Measurements from ENCODE around the gene NFIA.

NFIA gene

DNA sequence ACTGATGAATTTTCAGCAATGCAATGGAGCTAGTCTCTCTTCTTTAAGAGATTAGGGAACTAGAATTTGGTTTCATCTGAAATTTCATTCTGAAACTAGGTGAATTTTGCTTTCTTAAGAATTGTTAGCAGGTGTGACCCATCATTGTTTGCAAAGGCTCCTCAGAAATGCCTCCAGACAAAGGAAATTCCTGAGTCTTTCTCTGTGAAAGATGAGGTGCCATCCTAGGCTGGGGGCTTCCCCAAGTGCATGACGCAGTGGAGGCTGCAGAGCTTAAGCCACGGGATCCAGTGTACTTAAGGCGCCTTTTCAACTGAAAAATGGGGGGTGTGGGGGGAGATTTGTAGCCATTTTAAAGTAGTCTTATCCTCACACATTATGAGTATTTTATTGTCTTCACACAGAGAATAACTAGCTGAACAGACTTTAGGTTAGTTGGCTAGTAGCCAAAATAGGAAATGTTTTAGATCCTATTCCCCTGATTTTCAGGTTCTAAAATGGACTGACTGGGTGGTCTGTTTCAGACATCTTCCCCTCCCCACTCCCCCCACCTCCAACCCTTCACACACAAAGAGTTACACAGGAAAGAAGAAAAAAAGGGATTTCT, 202.0 kb downstream of the NFIA start:
- no peak for DNase-seq

DNA sequence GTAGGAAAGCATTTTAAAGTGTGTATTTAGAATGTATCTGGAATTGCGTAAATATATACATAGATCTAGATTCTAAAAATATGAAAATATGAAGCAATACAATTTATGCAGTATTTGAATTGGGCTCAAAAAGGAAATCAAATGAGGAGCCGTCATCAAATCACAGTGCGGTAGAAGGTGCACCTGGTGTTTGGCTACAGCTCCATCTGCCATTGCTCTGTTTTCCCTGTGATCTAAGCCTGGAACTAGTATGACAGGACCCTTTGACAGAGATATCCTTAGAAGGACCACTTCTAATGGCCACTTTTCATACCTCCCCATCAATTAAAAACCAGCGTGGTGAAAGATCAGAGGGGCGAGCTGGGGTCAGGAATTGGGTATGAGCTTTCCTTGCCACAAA, 202.6 kb downstream of the NFIA start:
- no peak for DNase-seq

DNA sequence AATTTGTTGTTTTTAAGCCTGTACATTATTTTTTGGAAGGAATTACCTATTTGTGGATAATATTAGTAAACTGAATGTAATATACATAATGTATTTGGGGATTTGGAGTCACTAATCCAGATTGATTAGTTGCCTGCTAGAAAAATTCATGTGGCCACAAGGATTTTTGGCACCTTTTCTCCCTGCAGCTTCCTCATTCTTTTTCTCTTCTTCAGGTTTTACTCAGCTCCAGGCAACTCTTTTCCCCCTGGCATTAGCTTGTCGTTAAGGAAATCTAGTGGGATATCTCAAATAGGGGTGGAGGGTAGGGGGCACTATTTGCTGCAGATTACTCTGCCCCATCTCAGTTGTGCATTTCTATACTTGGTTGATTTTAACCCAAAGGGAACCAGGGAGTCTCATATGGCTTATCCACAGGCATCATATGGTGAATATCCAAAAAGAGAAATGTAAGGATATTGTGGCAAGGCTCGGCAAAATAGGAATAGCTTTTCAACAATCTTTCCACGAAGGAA, 203.1 kb downstream of the NFIA start:
- no peak for DNase-seq

DNA sequence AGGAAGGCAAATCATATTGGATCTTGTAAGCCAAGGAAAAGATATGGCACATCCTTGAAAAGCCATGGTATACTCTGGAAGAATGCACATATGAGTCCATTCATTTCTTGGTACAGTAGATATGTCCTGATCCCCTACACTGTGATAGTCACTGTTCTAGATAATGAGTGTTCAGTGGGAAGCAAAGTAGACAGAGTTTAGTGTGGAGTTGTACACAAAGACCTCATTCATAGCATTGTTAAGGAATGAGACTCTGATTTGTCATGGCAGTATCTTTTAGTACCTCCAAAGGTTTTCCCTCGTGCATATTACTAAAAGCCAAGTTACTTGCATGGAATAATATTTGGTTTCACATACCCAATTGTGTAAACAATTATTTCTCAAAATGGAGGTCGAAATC, 204.7 kb downstream of the NFIA start:
- DNase-seq: no peak

DNA sequence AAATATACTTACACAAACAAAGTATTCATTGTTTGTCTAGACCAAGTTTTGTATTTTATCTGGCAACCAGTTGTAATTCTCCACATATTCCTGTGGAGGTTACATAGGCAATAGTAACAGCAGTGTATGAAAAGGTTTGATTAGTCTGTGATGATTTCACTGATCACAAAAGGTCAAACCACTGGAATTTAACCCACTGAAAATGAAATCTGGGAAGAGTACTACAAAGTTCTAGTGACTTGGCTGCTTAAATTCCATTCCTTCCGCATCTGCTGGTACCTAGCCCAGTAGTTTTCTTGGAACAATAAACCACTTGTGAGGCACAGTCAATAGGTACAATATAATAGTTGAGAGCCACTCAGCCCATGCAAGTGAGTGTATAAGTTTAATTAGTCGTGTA, 205.4 kb downstream of the NFIA start:
- no peak for DNase-seq

DNA sequence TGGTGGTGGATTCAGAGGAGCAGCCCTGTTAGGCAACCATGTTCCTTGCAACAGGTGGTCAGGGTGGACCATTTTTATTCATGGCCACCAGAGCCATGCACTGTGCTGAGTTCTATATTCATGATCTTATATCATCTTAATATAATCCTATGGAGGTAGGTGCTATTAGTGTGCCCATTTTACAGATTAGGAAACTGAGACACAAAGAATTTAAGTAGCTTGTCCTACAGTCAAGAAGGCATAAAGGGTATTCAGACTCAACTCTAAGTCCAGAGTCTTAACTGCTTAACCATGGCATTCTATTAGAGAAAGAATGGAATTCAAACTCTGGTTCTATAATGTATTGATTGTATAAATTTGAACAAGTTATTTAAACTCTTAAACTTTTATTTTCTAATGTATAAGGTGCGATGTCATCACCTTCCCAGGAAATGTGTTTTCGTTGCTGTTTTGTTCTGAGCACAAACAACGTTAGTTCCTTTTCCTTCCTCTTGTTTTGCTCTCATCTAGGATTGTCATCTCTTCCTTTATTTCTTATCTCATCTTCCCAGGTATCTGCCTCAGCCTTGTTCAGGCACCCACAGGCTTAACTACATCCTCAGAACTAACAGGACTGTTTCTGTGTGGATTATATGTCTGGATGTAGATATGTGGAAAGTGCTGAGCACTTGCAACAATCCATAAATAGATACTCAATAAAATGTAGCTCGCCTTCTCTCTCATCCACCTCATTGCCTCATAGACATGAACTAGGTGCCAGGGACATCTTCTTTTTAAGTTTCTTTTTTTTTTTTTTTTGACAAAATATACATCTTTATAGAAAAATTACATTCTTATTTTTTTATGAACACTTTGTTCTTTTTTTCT, 207.1 kb downstream of the NFIA start:
- DNase-seq: no peak

DNA sequence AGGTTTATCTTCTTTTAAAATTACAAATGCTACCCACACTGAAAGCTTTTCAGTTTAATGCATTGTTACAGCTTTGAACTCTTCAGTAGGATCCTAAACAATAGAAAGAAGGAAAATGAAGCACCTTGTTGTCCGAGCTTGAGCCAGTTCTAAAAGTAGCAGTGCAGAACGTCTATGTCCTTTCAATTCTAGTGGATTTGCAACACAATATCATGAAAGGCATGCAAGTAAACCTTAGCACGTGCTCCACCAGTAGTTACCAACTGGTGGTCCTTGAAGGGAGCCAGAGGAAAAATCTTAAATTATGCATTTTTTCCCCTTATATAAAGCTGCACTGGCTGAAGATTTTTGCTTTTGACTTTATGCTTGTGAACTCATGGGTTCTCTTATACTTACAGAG, 208.2 kb downstream of the NFIA start:
- no peak for DNase-seq

DNA sequence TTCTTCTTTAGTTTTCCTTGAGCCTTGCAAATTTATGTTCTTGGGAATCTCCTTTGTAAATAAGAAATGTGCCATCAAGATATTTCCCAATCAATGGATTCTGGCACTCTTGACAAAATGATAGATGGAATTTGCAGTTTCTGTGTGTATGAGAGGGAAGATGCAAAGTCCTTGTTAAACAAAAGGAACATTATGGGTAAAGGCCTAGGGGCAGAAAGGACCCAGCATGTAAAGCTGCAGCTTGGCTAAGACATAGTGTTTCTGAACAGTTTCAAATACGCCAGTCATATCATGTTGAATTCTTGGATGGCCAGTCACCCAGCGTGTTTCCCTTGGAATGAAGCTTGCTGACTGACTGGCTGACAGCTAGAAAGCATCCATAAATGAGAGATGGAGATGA, 210.8 kb downstream of the NFIA start:
- no peak for DNase-seq

DNA sequence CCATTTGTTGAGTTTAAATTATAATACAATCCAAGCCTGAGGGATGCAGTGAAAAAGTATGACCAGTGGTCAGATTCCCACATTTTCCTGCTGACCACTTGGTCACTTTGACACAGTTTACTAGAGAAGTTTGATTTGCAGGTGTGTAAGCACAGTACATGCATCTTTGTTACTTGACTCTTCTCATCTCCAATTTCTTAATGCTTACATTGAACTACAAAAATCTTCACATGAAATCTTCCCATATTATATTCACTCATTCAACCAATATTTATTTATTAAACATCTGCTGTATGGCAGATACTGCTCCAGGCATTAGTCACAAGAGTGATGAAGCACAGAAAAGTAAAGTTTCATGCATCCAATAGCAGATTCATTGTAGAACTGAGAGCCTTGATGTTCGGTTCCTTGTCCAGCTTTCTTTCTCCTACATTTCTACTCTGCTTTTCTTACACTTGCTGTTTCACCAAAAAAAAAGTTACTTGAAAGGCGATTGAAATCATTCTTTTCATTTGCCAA, 211.7 kb downstream of the NFIA start:
- no peak for DNase-seq

DNA sequence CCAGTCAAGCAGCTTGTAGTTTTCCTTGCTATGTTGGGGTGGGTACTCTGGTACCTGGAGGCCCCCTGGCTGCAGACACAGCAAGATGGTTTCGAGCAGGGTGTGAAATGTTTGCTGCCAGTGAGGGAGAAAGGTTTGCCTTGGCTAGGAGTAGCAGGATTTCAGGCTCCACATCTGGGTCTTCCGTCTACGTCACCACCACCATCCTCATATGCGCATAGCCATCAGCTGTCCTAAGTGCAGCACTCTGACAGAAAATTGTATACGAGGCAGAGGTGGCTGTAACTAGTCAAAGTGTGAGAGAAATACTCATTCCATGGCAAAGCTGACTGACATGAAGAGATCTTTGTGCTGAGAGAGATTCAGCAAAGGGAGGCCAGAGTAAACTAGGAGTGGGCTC, 212.6 kb downstream of the NFIA start:
- no peak for DNase-seq

DNA sequence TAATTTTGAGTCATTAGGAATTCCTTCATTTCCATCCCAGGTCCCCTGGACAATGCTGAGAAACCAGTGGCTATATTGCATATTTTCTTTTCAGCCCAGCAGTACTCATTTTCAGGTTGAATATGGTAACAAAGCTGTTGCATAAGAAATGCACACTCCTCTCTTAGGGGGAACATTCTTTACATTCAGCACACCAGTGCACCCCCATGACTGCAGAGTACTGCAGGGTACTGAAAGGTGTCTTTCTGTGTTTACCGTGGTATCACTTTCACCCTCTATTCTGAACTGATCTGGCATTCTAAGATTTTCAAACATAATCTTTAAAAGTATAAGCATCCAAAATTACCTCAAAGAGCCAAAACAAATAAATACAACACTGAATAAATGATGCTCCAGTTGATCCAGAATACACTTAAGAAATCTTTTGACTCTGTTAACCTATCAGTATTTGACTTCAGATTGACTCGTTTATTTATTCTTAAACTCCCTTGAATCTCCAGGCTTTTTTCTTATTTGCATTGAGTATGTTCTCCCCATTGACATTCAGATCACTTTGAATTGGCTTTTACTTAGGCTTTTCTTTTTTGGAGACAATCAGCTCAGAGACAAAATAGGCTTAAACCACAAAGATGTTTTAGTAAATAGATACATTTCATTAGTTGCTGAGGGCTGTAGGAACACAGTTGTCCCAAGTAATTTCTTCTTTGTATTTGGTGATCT, 213.6 kb downstream of the NFIA start:
- DNase-seq: no peak

DNA sequence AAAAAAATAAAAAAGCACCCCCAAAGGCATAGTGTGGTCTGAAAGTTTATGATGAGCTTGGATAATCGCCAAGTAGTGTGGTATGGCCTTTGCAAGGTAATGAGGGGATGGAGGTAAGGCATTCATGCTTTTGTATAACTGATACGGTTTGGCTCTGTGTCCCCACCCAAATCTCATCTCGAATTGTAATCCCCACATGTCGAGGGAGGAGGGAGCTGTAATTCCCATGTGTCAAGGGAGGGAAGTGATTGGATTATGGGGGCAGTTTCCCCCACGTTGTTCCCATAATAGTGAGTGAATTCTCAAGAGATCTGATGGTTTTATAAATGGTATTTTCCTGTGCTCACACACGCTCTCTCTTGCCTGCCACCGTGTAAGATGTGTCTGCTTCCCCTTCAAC, 215.5 kb downstream of the NFIA start:
- DNase-seq: no peak

DNA sequence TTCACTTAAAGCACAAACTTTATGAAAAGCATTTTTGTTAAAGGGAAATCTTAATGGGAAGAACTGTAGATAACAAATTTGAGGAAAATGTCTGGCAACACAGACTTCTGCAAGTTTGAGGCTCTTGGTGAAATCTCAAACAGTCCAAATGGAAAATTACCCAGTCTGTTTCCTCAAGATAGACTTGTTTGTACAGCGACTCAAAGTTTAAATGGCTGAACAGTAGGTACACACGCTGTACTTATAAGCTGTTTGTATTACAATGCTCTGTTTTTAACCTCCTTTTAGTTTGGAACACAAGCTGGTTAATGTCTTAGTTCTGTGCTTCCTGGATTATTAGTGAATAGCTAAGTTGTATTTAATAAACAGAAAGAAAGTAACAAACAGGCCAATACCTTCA, 217.1 kb downstream of the NFIA start:
- DNase-seq: no peak

DNA sequence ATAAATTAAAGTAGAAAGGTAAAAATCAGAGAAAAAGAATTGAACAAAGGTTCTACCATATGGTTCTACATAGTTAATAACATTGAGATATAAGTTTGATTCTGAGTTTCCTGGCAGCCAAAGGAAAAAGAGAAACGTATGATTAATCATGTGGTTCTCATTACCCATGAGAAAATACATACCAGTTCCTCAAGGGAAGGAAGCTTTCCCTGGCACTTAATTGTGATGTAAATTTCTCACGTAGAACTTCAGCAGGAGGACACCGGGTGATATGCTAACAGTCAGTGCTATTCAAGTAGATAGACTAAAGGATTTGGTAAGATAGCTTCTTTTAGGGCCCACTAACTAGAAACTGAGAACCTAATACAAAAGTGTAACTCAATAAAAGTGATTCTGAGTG, 218.5 kb downstream of the NFIA start:
- DNase-seq: no peak

DNA sequence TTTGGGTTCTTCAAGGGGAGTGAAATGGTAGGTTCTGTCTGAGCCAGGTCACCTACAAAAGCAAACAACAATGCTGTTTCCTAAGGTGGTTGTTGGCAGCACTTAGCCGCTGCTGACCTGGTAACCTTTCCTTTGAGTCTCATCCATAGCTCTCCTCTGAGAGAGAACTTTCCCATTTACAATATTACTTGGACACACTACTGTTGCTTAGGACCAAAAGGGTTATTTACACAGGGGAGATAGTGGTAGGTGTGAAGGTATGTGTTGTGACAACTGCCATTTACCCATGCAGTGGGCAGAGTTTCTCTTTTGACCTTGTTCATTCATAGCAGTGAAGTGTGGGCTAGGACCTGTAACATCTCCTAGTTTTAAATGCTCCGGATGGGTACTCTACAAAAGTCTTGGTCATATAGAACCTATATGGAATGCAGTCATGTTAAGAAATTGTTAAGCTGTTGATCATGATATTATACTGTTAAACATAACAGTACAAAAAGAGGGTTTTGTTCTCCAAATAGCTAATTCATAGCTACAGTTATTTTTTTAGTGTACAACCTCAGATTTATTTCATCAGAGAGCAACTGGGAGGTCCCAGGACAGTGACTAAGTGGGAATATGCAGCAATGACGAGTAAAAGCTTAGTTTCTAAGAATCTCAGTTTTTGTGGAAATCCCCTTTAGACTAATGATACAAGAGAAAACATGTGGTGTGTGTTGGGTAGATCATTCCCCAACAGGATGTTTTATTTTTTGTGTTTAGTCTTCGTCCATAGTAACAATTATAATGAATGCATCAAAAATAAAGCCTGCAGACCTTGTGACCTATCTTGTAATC, 219.7 kb downstream of the NFIA start:
- no peak for DNase-seq

DNA sequence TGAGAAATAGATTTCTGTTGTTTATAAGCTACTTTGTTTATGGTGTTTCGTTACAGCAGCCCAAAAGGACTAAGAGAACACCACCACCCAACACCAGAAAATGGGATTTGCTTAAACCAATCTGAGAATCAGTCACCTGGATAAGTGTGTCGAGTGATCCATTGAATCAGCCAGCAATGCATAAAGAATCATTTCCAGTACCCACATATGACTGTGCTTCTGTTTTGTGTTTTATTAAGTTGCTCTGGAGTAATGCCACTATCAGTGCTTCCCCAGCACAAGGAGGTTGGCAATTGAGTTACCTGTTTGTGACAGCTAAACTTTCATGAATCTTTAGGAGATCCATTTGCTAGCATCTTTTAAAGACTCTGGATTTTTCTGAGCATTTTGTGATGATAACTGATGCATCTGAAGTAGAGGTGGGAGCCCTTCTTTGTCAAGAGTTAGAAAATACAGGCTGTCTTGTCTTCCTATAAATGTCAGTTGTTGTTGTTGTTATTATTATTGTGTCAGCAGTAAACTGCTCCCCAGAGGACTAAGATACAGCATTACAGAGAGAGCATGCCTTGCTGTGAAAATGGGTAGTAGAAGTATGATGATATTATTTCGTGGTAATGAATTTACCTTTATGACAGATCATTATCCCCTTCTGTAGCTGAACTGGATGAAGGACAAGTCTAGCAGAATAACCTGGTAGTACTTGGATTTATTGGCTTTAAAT, 225.2 kb downstream of the NFIA start:
- no peak for DNase-seq

DNA sequence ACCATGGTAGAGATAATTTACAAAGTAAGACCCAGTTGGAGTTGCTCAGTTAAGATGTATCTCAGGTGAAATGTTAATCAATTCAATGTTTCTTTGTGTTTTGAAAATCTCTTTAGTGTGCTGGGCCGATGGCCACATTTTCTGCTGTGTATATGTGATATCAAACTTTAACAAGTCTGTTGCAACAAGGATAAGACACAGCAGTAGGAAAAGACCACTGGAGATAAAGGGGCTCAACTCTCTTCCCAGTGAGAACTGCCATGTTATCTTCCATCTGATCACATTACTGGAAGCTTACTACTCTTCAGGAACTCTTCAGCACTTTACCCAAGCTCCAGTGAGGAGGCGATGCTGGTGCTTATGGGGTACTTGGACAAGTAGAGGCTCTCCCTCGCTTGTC, 227.7 kb downstream of the NFIA start:
- no peak for DNase-seq

DNA sequence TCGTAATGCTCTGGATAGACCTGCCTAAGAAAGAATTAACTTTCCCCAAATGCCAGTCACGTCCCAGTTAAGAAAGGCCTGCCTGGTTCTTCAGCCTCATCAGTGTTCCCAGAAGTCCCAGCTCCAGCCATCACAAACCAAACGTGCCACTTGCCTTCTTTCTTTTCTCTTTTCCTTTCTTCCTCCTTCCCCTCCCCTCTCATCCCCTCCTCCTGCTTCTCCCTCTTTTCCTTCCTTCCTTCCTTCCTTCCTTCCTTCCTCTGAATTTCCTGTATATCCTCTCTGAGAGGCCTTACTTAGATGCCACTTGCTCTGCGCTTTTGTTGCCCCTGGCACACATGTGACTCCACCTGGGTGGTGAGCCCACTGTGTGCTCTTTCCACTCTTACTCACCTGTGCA, 228.2 kb downstream of the NFIA start:
- no peak for DNase-seq

DNA sequence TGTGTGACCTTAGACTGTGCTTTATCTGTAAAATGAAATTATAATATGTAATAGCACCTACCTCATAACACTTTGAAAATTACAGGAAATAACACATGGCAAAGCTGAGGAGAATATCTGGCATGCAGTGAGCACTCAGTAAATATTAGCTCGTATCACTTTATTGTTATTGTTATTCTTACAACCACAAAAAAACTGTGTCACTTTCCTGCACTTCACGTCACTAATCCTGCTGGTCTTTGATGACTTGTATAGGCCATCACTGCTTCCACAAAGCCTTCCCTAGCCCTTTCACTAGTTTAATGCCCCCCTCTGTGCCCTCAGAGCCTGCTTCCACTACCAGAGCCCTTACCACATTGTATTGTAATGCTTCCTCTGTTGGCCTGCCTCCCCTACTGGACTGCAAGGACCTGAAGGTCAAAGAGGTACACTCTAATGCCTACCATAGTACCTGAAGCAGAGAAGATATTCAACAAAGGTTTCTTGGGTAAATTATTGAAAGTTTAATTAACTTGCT, 231.6 kb downstream of the NFIA start:
- no peak for DNase-seq

DNA sequence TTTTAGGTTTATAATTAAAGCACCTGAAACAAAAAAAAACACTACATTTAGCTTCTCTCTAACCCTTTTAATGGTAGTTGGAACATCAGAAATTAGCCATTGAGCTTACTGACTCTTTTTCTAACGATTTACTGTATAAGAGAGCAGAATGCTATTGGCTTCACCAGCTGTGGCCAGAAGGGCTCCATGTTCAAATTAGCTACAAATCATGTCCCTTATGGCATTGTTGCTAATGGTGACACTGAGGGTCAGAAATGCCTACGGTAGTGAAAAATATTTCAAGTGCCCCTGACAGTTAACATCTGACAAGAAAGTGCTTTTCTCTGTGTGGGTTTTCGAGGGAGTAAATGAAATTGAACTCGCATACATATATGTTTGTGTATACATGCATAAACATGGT, 232.7 kb downstream of the NFIA start:
- no peak for DNase-seq

DNA sequence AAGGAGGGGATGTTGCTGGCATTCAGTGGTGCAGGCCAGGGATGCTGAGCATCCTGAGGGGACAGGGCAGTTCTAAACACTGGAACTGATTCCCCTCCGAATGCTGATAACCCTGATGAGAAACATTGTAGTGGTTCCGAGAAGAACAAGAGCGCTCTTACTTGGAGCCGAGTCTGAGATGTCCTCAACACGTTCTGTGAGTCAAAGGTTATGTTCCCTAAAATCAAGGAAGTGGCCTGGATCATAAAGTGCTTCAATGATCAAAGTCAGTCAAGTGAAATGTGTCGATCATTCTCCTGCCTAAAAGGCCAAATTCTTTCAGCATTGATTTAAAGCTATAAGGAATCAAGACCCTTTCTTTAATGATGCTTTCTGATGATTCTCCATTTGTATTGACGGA, 234.1 kb downstream of the NFIA start:
- no peak for DNase-seq
